Dendritic cell treated with granulocyte-macrophage colony-stimulating factor and Interleukin-4, amounts not matched to agents 40 ng/mL and 50 ng/mL, for 4 days (primary cell): Measurements from ENCODE around the gene ACSF2.
A peak's percentile ranks its signal among the peaks of the same experiment; 100 is the strongest.
"Not testable (repeated sequence)": the region's sequence is repeated elsewhere in the genome, so short reads cannot be mapped to it uniquely, and the experiment has no call there.

Experiments
- H3K27ac Mint-ChIP-seq: one replicate; pipeline ENCODE4 v1.8.0; 2022; ENCODE audit warnings: mild to moderate bottlenecking, mixed read lengths
- H3K27me3 Mint-ChIP-seq: one replicate; pipeline ENCODE4 v1.8.0; 2022; ENCODE audit warnings: mild to moderate bottlenecking, mixed read lengths
- H3K36me3 Mint-ChIP-seq: one replicate; pipeline ENCODE4 v1.8.0; 2022; ENCODE audit warnings: low read depth, mixed read lengths
- H3K4me1 Mint-ChIP-seq: one replicate; pipeline ENCODE4 v1.8.0; 2022; ENCODE audit warnings: low read depth, mixed read lengths
- H3K4me3 Mint-ChIP-seq: one replicate; pipeline ENCODE4 v1.8.0; 2022; ENCODE audit warnings: mild to moderate bottlenecking, moderate library complexity, mixed read lengths
- H3K9me3 Mint-ChIP-seq: one replicate; pipeline ENCODE4 v1.8.0; 2022; ENCODE audit warnings: mixed read lengths
- intact Hi-C: fragments of 100-400 bp; cut with micrococcal nuclease; formaldehyde crosslinking; loops from one replicate; pipeline ENCODE4 v1.15.0; 2022

ACSF2 gene

DNA sequence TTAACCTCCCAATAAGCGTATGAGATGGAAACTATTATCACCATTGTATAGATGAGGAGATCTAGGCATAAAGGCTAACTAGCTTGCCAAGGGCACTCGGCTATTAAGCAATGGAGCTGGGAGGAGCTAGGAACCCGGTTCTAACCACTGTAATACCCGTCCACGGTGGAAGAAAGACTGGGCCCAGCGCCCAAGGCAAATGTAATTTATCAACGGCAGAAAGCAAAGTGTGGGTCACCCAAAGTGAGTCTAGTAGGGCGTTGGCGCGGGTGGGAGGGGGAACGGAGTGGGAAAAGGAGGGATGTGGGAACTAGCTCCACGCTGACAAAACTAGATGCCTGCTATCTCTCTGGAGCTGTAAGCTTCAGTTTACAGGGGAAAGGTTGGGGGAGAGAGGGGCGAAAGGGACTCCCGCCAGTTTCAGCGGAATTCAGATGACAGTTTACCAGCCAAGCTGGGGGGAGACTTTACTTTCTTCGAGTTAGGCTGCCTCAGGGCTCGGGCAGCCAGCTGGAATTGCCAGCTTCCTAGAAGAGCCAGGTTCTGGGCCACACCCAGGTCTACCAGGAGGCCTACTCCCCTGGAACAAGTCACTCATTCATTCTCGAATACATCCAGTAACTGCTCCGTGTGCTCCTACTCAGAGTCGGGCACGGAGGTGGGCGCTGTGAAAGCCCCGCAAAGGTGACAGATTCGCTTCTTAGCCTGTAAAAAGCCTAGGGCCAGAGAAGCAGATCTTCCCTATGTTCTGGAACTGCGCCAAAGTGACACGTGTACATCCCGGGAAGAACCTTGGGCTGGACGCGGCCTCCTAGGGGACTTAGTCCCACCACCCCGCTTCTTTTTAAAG is 29.5 kb upstream of the ACSF2 start:
- peaks cover 41% of the 10 kb centered on the region for H3K36me3 Mint-ChIP-seq
- peak overlapping the region; percentile 86 for H3K27ac Mint-ChIP-seq
- peaks cover 49% of the 10 kb centered on the region for H3K4me1 Mint-ChIP-seq
- no peaks in the 10 kb centered on the region for H3K9me3 Mint-ChIP-seq
- intact Hi-C loops = loop anchor here (1.0 kb wide), 2 partner anchors 24 to 30 kb away; partner anchors contain the start of gene ACSF2
- peak overlapping the region; percentile 78 for H3K4me3 Mint-ChIP-seq
- peaks cover 1% of the 10 kb centered on the region for H3K27me3 Mint-ChIP-seq

- no peaks in the 10 kb centered on the region for H3K9me3 Mint-ChIP-seq
- intact Hi-C loops = loop anchor here (1.0 kb wide), 2 partner anchors 25 to 29 kb away; partner anchors contain the start of gene ACSF2
- H3K27ac Mint-ChIP-seq = peak within 1 kb of the TSS; percentile 86
- peaks cover 42% of the 10 kb centered on the region for H3K4me1 Mint-ChIP-seq
- peaks cover 1% of the 10 kb centered on the region for H3K27me3 Mint-ChIP-seq
- H3K36me3 Mint-ChIP-seq = peaks cover 33% of the 10 kb centered on the region
- peak within 1 kb of the TSS; percentile 78 for H3K4me3 Mint-ChIP-seq
These were observed 28.7 kb upstream of the ACSF2 start, which contains the start of gene LRRC59 for GRCh38 chr17:50397111-50397918. LRRC59 (minus strand) TSS chr17:50397523; CDS start chr17:50397317, 206 bp downstream.

DNA sequence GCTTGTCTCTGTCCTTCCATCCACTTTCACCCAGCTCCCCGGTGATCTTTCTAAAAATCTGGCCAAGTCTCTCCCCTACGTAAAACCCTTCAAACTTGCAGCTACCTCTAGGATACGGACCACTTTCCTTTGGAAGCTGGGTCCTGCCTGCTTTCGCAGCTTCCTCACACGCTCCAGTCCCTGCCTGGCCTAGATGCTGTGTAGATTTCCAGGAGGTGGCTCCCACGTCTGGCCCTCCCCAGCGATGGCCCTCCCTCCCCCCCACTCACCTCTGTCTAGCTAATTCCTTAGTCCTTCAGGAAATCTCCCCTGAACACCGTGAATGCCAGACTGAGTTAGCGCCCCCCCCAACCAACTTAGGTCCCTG is 28.1 kb upstream of the ACSF2 start:
- peak overlapping the region; percentile 78 for H3K4me3 Mint-ChIP-seq
- peaks cover 1% of the 10 kb centered on the region for H3K27me3 Mint-ChIP-seq
- H3K4me1 Mint-ChIP-seq = peaks cover 40% of the 10 kb centered on the region
- H3K27ac Mint-ChIP-seq = peak overlapping the region; percentile 86
- H3K9me3 Mint-ChIP-seq = no peaks in the 10 kb centered on the region
- H3K36me3 Mint-ChIP-seq = peaks cover 27% of the 10 kb centered on the region
- intact Hi-C loops = loop anchor here (1.0 kb wide), 2 partner anchors 26 to 28 kb away; partner anchors contain the start of gene ACSF2

GRCh38 chr17:50398672-50399071 is 27.3 kb upstream of the ACSF2 start:
- H3K27ac Mint-ChIP-seq, intact Hi-C loops, H3K4me3 Mint-ChIP-seq: not testable (repeated sequence)

GRCh38 chr17:50399591-50399990 is 26.4 kb upstream of the ACSF2 start:
- Mint-ChIP-seq H3K4me1 (peaks cover 37% of the 10 kb centered on the region), H3K36me3 (peaks cover 10% of the 10 kb centered on the region)
- H3K9me3 Mint-ChIP-seq, H3K4me3 Mint-ChIP-seq, intact Hi-C loops, H3K27me3 Mint-ChIP-seq, H3K27ac Mint-ChIP-seq: not testable (repeated sequence)

More at GRCh38 chr17:50398672-50399071, 27.3 kb upstream of the ACSF2 start:
- peaks cover 20% of the 10 kb centered on the region for H3K36me3 Mint-ChIP-seq
- H3K27me3 Mint-ChIP-seq, H3K9me3 Mint-ChIP-seq: not testable (repeated sequence)
- peaks cover 35% of the 10 kb centered on the region for H3K4me1 Mint-ChIP-seq

- H3K36me3 Mint-ChIP-seq, H3K27ac Mint-ChIP-seq, intact Hi-C loops, H3K4me3 Mint-ChIP-seq, H3K9me3 Mint-ChIP-seq, H3K4me1 Mint-ChIP-seq: not testable (repeated sequence)
- peaks cover 17% of the 10 kb centered on the region for H3K27me3 Mint-ChIP-seq
These were observed 20.7 kb upstream of the ACSF2 start for GRCh38 chr17:50405351-50405750.

DNA sequence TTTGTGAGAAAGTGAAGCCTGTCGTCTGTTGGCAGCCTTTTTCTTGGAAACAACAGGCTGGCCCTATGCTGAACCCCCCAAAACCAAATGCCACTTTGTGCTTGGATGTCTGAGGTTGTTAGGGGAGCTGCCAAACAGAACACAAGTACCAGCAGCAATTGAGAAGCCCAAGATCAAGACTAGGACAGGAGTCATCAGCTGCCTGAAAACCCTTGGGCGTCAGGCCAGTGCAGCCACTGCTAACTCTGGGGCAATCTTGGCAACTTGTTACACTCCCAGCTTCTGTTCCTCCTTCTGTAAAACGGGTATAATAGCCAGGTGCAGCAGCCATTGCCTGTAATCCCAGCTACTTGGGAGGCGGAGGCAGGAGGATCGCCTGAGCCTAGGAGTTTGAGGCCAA is 19.4 kb upstream of the ACSF2 start:
- Mint-ChIP-seq H3K4me1 (peaks cover 9% of the 10 kb centered on the region), H3K4me3 (no peak overlapping the region), H3K36me3 (no peaks in the 10 kb centered on the region), H3K27ac (no peak overlapping the region), H3K9me3 (no peaks in the 10 kb centered on the region), H3K27me3 (peaks cover 18% of the 10 kb centered on the region)
- intact Hi-C loops = no loop called here

DNA sequence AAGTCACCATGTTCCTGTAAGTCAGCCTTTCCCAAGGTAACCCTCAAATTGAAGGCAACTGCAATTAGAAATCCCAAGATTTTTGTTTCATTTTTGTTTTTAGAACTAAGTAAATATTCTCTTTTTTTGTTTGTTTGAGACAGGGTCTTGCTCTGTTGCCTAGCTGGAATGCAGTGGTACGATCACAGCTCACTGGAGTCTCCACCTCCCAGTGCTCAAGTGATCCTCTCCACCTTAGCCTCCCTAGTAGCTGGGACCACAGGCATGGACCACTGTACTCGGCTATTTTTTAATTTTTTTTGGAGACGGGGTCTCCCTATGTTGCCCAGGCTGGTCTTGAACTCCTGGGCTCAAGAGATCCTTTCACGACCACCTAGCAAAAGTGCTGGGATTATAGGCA is 18.1 kb upstream of the ACSF2 start:
- no peaks in the 10 kb centered on the region for H3K9me3 Mint-ChIP-seq
- H3K36me3 Mint-ChIP-seq = no peaks in the 10 kb centered on the region
- H3K27me3 Mint-ChIP-seq = peaks cover 22% of the 10 kb centered on the region
- H3K4me3 Mint-ChIP-seq = no peak overlapping the region
- intact Hi-C loops = no loop called here
- no peak overlapping the region for H3K27ac Mint-ChIP-seq
- H3K4me1 Mint-ChIP-seq = peaks cover 14% of the 10 kb centered on the region

- intact Hi-C loops = no loop called here
- H3K4me1 Mint-ChIP-seq = peaks cover 6% of the 10 kb centered on the region
These were observed 13.8 kb upstream of the ACSF2 start for GRCh38 chr17:50412188-50412732.

DNA sequence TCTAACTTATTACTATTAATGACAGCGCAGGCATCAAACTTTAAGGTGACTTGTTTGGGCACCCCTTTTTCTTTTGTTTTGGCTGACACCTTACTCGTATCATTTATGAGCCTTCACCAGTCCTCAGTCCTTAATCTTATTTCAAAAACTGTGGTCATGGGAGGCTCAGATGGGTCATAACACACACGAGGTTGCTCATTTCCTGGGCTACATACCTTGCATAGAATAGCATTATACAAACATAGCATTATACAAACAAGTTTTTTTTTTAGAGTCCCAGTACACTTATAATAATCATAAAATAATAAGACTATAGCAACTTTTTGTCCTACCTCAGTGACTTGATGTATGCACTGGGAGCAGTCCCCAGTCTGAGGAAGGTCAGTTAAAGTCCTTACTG is 11.2 kb upstream of the ACSF2 start:
- no peaks in the 10 kb centered on the region for H3K36me3 Mint-ChIP-seq
- H3K27ac Mint-ChIP-seq = no peak overlapping the region
- peaks cover 11% of the 10 kb centered on the region for H3K27me3 Mint-ChIP-seq
- H3K4me3 Mint-ChIP-seq = no peak overlapping the region
- intact Hi-C loops = no loop called here
- H3K9me3 Mint-ChIP-seq = no peaks in the 10 kb centered on the region
- peaks cover 12% of the 10 kb centered on the region for H3K4me1 Mint-ChIP-seq

More at GRCh38 chr17:50412188-50412732, 13.8 kb upstream of the ACSF2 start:
- Mint-ChIP-seq H3K27ac (no peak overlapping the region), H3K27me3 (peaks cover 11% of the 10 kb centered on the region), H3K36me3 (no peaks in the 10 kb centered on the region), H3K9me3 (no peaks in the 10 kb centered on the region), H3K4me3 (no peak overlapping the region)

DNA sequence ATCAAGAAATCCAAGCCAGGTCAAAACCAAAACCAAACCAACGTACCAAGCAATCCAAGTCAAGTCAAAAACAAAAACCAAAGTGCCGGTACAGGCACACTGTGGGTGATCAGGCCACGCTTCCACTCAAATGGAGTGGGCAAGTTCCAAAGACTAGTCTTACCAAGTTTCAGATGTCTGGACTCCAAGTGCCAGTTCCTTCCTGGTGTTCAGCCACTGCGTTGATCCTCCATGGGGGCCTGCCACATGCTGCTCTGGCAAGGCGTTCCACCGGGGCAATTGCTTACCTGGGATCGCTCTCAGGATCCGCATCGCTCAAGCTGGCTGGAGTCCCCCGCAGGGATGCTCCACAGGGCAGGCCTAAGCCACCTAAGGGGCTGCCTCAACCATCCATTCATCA is 6.4 kb upstream of the ACSF2 start:
- intact Hi-C loops, H3K4me3 Mint-ChIP-seq, H3K27me3 Mint-ChIP-seq, H3K36me3 Mint-ChIP-seq, H3K9me3 Mint-ChIP-seq: not testable (repeated sequence)
- H3K27ac Mint-ChIP-seq = peak overlapping the region; percentile 87
- peaks cover 40% of the 10 kb centered on the region for H3K4me1 Mint-ChIP-seq

GRCh38 chr17:50420419-50421112 is 5.5 kb upstream of the ACSF2 start:
- Mint-ChIP-seq H3K9me3 (no peaks in the 10 kb centered on the region), H3K4me1 (peaks cover 50% of the 10 kb centered on the region), H3K36me3 (no peaks in the 10 kb centered on the region), H3K27me3 (peaks cover 2% of the 10 kb centered on the region), H3K27ac (peak overlapping the region; percentile 87), H3K4me3 (no peak overlapping the region)
- intact Hi-C loops = no loop called here

DNA sequence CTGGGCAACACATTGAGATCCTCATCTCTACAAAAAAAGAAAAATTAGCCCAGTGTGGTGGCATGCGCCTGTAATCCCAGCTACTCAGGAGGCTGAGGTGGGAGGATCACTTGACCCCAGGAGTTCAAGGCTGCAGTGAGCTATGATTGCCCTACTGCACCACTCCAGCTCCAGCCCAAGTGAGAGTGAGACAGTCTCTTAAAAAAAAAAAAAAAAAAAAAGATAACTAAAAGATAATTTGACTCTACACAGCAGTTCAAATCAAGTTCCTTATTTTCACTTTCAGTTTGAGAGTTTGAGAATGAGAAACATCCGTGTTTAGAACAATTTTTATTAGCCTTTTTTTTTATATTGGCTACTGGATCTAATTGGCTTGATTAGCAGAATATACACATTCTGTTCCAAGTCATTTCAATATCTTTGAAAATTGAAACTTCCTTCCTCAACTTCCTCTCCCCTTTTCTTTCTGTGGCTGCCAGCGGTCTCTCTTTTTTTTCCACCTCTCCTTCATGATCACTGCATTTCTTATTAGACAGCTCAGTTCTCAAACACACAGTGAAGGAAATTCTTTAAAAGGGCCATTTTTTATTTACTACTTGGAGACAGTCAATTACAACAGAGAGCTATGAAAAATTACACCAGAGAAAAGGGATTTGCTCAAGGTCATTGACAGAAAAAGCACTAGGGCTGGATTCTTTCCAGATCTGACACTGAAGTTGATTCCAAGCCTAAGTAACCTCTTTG is 4.5 kb upstream of the ACSF2 start:
- H3K27me3 Mint-ChIP-seq = peaks cover 2% of the 10 kb centered on the region

More for the DNA sequence above, 4.5 kb upstream of the ACSF2 start:
- H3K4me1 Mint-ChIP-seq = peaks cover 53% of the 10 kb centered on the region
- H3K4me3 Mint-ChIP-seq = peak overlapping the region; percentile 38
- peaks cover under 1% of the 10 kb centered on the region for H3K36me3 Mint-ChIP-seq
- H3K27ac Mint-ChIP-seq = peak overlapping the region; percentile 87
- no peaks in the 10 kb centered on the region for H3K9me3 Mint-ChIP-seq
- intact Hi-C loops = no loop called here
